HL-60/S4 treated with retinoic acid at 250 ng/mL for 4 days and 3 days (cell line): ENCODE data around the gene DNALI1.
"Not testable (repeated sequence)": the region's sequence is repeated elsewhere in the genome, so short reads cannot be mapped to it uniquely, and the experiment has no call there.

ENCODE experiments used
- in situ Hi-C: fragments of 300-500 bp; cut with MboI; formaldehyde crosslinking; loops from 2 replicates; pipeline ENCODE4 v1.7.0; 2022; ENCODE audit warnings: low sequenced_read_pairs

Gene DNALI1

DNA sequence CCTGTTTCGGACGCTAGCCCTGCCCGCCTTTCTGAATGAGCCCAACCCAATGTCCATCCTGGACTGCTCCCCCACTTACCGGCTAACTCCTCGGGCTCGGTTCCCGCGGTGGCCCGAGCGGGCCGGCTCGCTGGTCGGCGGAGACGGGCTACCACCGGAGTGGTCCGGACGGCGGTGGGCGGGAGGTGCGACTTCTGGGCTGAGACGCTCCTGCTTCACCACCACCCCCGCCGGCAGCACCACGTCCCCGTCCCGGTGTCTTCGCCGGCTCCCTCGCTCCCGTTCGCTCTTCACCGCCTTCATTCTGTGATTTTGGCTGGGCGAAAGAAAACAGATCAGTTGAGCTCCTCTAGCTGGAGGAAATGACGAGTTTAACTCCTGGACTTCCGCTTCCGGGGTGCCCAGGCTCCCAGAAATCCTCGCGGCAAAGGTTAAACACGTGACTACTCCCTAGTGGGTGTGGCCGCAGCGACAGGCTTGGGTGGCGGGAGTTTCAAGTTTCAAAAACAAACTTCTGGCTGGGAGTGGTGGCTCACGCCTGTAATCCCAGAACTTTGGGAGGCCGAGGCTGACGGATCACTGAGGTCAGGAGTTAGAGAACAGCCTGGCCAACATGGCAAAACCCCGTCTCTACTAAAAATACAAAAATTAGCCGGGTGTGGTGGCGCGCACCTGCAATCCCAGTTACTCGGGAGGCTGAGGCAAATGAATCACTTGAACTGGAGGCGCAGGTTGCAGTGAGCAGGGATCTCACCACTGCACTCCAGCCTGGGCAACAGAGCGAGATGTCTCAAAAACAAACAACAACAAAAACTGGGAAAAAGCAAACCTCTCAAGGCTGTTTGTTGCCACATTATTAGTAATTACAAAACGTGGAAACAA, 2.6 kb upstream of the DNALI1 start, which contains the start of gene SNIP1:
Gene SNIP1, minus strand, starts transcription at position 367 of the 882 bp plus-strand sequence. Its CDS starts 64 bp downstream, at position 303.
- in situ Hi-C loops: no loop called here

DNA sequence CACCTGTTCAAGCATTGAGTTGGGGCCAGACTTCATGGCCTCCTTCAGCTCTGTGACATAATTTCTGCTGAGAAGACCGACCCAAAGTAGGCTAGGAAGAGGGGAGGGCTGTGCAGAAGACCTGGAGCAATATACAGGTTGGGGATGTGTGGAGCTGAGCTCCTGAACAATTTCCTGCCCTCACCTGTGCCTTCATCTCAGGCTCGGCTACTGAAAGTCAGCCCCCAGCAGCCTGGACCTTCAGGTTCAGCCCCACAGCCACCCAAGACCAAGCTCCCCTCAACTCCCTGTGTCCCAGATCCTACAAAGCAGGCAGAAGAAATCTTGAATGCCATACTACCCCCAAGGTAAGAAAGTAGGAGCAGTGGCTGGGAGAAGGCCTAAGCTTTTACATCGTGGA, 662 bp downstream of the DNALI1 start:
- in situ Hi-C loops: no loop called here

DNA sequence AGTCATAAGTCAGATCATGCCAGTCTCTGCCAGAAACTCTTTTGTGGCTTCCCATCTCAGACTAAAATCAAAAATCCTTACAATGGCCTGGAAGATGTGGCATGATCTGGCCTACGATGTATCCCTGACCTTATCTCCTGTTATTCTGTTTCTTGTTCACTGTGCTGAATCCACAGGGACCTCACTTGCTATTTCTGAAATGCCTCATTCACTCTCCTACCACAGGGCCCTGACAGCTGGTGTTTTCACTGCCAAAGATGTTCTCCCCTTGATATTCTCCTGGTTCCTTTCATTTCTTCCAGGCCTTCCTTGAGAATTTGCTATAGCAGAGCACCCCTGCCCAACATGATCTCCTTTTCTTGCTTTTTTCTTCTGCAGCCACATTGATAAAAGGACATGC, 1.7 kb downstream of the DNALI1 start:
- in situ Hi-C loops: no loop called here

DNA sequence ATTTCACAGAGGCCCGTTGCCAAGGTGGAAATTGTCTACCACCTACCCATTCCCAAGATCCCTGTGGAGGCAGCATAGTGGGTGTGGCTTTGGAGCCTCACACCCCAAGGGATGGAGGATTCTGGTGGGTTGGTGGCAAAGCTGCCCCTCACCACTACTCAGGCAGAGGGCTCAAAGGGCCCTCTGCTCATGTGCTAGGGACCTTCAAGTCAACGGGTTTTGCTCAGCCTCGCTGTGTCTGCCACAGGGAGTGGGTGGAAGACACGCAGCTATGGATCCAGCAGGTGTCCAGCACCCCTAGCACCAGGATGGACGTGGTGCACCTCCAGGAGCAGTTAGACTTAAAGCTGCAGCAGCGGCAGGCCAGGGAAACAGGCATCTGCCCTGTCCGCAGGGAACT, 2.3 kb downstream of the DNALI1 start:
- in situ Hi-C loops: no loop called here

DNA sequence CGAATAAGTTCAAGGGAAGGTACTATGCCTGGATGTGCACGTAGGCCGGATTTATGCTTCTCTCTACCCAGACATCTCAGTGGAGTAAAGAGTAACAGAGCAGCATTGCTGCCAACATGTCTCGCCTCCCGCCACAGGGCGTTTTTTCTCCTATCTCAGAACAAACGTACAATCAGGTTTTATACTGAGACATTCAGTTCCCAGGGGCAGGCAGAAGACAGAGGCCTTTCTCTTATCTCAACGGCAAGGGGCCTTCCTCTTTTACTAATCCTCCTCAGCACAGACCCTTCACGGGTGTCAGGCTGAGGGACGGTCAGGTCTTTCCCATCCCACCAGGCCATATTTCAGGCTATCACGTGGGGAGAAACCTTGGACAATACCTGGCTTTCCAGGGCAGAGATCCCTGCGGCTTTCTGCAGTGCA, 3.2 kb downstream of the DNALI1 start:
- in situ Hi-C loops: not testable (repeated sequence)

DNA sequence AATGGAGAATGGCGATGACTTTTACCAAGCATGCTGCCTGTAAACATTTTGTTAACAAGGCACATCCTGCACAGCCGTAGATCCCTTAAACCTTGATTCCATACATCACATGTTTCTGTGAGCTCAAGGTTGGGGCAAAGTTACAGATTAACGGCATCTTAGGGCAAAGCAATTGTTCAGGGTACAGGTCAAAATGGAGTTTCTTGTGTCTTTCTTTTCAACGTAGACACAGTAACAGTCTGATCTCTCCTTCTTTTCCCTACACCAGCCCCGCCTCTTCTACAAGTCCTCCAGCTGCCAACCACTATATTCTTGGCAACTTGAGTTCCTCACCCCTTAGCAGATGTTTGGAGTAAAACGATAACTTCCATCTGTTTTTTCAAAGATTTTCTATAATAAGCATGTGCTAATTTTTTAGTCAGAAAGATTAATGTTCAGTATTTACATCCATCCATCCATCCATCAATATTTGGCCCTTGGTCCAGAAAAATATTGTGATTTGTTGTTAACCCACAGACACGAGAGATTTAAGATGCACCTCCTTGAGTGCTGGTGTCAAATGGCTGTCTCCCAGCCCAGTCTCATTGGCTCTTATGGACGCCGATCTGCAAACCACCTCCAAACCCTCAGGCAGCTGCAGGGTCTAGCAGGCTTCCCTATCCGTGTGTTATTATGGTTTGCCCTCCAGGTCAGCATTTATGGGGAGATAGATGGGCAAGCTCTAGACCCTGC, 3.8 kb downstream of the DNALI1 start:
- in situ Hi-C loops: no loop called here

DNA sequence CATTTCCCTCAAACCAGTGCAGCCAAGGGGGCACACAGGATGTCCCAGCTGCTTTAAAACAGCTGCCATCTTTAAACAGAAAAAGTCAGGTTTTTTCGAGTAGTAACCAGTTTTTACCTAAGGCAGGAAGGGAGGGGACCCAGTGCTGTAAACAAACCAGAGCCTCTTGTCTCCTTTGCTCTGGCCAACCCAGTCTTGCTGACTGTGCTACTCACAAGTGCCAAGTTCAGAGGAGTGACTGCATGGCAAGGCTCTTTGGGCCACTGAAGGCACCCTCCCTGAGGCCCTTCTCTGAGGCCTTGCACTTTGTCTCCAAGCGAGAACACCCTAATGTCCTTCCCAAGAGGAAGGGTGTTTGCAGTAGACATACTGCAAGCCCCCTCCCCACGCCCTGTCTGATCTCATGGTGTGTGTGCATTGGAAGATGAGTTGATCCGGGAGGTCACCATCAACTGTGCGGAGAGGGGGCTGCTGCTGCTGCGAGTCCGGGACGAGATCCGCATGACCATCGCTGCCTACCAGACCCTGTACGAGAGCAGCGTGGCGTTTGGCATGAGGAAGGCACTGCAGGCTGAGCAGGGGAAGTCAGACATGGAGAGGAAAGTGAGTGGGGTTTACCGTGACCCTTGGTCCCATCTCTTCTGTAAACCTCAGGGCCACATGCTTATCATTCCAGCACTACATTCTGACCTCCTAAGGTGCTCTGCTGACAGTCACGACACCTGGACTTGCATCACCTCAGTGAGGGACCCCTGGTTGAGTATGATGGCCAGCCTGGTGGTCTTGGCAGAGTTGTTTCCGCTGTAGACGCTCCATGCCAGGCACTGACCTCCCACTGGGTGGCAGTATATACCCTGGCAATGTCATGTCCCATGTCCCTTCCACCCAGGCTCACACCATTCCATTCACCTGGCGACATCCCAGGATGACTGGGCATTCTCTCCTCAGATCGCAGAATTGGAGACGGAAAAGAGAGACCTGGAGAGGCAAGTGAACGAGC, 4.7 kb downstream of the DNALI1 start:
- in situ Hi-C loops: no loop called here

DNA sequence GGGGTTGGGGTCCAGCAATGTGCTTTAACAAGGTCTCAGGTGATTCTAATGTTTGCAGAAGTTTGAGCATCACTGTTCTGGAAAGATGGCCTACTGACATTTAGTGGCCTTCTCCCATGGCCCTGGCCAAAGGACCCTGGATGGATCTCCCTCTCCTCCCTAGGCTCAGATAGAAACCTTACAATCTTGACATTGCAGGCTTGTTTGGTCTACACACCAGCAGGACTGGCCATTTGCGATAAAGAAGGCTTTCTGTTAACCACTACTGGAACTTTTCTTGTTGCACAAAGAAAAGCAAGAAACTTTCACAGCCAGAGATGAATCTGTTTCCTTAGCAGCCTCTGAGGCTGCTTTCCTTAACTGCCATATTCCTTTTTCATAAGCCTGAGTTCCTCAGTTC, 6.2 kb downstream of the DNALI1 start:
- in situ Hi-C loops: no loop called here

DNA sequence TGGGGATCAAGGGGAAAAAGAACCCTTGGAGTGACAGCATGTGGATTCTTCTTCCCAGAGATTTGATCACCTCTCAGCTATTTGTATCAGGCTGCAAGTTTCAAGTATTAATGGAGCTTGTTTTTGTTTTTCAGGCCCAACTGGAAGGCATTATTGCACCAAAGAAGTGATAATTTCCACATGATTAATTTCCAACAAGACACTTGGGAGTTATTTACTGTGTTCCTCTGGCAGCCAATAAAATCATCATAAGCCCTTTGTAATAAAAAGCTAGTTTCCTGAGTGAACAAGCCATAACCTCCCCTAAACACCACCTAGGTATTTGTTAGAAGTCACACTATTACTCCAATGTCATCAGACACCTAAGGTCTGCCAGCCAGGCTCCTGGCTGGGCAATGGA, 8.2 kb downstream of the DNALI1 start:
- in situ Hi-C loops: no loop called here

DNA sequence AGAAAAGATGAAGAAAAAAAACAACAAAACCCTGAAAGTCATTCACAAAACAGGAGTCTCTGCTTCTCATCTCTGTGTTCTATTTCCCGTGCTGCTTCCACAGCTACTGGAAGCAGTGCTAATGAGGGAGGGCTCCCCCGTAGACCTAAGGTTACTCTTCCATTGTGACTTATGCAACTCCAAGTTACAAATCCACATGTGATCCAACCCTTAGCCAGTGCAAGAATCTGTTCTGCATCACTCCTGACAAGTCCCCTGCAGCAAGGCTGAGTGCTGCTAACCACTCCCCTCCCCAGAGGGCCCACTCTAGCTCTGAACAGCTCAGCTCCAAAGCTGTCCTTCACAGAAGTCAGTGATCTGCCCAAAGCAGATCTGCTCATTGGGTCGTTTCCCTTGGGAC, 10.3 kb downstream of the DNALI1 start:
- in situ Hi-C loops: no loop called here

DNA sequence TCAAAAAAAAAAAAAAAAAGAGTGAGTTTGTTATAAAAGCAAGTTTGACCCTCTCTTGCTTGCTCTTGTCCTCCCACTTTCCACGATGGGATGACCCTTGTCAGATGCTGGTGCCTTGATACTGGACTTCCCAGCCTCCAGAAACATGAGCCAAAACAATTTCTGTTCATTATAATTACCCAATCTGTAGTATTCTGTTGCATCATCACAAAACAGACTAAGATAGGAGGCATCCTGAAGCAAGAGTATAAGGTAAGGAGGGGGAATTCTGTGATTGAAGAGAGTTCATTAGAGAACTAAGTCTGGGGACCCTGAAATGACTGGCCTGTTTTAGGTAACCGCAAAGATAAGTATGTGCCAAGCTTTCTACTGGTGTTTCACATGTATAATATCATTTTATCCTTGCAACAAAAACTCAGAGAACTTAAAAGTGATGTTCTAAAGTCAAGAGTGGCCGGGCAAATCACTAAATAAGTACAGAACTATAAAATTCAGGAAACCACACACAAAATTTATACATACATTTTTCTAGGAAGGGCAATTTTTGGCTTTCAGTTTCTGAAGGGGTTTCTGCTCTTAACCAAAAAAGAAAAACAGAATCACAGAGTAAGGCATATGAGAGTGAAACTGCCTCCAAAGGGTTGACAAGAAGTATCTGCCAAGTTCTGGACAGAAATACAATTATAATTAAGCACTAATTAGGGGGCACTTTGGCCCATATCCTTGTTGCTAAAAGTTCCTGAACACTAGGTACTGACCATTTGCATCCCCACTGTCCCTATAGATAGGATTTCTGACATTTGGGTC, 14.0 kb downstream of the DNALI1 start:
- in situ Hi-C loops: no loop called here

DNA sequence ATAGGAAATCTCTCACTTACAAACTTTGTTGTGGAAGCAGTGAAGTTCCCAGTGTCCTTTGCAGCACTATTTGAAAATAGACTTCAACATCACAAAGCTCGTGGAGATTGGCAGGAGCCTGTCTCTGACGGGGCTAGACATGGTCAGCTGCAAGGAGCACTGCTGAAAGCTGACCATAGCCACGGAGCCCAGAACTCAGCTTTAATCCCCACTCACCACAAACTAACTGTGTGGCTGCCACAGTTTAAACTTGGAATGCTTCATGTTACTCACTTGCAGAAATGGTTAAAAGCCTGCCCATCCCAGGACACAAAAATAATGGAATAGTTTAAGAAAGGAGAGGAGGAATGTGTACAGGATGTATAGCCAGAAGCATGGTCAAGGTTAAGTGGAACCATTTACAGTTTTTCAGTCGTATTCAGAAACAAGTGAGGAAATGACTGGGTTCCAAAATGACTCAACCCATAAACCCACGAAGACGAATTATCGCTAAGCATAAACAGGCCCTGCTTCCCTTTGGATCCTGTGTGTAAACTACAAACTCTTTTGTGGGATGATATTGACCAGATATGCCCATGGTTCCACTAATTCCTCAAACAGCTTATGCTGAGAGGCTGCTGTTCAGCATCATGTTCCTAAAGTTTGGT, 18.2 kb downstream of the DNALI1 start:
- in situ Hi-C loops: no loop called here

DNA sequence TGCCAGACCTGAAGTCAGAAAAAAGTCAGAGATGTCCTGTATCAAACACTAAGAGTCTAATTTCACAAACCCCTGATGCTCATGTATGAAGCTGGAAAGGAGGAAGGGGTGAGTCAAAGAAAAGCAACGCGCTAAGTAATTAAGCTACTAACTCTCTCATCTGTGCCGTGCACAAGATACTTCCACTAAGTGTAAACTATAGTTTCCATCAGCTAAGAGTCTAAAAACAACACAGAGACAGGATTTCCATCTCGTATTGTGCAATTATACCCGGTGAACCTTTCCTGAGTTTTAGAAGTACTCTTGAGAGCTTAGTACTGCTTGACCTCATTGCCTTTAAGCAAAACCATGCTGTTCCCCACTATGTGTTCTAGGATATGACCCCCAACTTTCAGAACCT, 19.0 kb downstream of the DNALI1 start:
- in situ Hi-C loops: no loop called here

DNA sequence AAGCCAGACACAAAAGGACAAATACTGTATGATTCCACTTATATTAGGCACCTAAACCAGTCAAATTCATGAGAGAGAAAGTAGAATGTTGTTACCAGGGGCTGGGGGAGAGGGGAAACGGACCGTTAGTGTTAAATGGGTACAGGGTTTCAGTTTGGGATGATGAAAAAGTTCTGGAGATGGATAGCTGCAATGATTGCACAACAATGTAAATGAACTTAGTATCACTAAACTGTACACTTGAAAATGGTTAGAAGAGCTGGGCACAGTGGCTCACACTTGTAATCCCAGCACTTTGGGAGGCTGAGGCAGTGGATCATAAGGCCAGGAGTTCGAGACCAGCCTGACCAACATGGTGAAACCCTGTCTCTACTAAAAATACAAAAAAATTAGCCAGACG, 27.8 kb downstream of the DNALI1 start:
- in situ Hi-C loops: not testable (repeated sequence)

DNA sequence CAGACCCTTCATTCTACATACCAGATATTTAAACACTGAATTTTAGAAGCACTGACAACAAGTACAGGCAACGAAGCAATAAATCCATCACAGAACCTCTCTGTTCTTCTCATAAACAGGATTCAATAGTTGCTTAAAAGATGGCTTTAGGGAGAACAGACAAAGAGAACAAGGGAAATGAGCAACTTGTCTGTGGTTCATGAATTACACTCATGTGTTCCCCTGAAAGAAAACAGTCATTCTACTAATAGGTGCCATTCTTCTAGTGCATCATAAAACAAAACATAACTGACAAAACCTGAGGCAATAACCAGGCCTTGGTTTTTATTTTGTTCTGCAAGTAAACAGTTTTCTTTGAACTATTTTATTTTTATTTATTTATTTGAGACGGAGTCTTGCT, 32.2 kb downstream of the DNALI1 start:
- in situ Hi-C loops: no loop called here

DNA sequence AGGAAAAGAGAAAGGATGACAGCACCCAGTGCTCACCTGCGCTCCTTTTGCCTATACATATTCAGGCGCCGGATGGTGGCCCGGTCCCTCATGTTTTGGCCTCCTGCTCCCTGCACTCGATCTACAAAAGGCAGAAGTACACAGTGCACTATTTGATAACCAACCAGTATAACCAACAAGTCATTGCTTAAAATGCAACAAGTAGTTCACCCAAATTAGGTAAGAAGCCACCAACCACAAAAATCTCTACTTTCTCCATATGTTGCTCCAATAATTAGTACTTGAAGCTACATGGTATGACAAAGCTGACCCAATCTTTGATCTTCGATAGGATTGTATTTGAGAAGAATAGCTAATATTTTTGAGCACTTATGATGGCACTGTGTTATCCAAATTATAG, 37.0 kb downstream of the DNALI1 start:
- in situ Hi-C loops: no loop called here

DNA sequence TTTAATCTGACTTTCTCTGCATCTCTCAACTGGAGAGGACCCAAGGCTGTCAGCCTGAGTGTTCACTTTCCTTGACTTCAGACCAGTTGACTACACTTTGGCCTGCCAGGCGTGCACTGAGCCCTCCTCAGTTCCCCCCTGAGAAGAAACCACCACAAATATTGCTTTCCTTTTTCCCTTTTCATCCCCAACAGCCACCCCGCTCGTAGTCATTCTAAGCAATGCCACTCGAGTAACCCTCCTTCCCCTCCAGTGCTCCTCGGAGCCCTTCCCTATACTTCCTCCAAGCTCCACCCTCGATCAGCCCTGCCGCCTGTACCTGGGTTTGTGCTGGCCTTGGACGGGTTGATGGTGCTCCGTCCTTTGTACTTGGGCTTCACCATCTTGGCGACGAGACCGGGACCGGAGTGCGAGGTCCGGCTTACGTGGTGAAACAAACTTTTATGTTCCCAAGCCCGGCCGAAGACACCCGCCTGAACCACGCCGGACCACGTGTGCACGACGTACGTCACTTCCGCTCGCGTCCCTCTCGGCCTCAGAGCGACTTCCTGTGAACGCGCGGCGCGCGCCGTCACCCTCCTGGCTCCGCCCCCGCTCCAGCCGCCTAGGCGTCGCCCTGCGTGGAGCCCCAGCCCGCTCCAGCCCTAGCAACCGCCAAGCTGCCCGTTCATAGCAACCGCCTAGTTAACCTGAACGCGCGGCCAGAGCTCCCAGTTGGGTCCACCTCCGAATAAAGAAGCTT, 38.9 kb downstream of the DNALI1 start, which contains the start of gene GNL2:
Gene GNL2, minus strand, starts transcription at position 498 of the 742 bp plus-strand sequence. Its CDS starts 115 bp downstream, at position 383.
- in situ Hi-C loops: no loop called here

DNA sequence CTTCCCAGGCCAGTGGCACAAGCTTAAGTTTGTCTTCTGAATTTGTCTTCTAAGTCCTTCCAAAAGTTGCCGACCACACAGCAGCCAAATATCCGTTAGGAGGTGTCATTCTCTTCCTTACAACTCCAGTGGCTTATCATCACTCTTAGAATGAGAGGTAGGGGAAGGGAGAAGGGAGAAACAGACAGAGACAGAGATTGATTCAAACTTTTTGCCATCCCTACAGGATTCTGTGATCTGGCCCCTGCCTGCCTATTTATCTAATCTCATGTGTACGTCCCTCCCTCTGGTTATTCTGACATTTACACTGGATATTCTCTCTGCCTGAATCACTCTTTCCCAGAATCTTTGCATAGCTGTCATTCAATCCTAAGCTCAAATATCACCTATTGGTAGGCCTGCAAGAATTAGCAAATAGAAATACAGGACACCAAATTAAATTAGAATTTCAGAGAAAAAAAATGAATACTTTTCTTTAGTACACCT, 39.5 kb downstream of the DNALI1 start:
- in situ Hi-C loops: no loop called here

DNA sequence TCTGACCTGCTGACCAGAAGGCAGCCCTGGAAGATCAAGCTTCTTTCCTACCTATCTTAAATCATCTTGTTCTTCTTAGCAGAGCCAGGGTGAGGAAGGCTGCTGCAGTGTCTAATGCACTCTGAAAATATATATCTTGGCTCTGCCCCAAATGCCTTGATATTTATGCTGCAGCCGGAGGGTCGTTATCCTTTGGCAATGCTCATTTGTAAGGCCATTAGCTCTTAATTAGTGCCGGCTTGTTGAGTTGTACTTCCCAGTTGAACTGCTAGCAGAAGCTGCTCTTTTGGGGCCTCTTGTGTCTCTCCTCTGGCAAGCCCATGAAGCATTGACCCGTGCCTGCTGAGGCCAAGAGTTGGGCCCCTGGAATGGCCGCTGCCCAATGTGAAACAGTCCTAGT, 43.2 kb downstream of the DNALI1 start:
- in situ Hi-C loops: no loop called here
